Smooth muscle cell of the coronary artery (primary cell): ENCODE results near the gene RYR1. TPM values are rescaled to one million over a fixed set of nuclear protein-coding genes. Genes with fewer than 3 reads are reported as not detected.

Source experiments
- total RNA-seq: library from RNA; depleted of rRNA; stranded (reverse); fragments of >200 nt; gene quantifications from 2 replicates; pipeline ENCODE4 v1.2.3, GENCODE V29; 2014; ENCODE audit warnings: low replicate concordance

Gene RYR1
- under 0.01 and 0.12 TPM in 2 replicates for total RNA-seq

DNA sequence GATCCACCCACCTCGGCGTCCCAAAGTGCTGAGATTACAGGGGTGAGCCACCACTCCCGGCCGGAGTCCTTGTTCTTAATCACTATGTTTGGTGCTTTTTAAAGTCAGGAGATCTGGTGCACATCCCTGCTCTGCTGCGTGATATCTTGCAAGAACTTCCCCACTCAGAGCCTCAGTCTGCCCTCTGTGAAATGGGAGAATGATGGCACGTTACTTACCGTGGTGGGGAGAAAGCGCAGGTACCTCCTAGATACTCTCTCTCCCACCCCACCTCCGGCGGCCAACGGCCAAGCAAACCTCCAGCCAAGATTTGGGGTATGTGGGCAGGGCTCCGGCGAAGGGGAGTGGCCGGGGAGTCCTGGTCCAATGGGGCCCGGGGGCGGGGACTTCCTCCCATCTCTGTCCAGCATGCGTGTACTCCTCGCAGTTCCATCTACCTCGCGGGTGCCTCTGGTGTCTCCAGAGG lies at the start of gene RYR1:
Gene RYR1, plus strand, starts transcription at position 424 of the 466 bp plus-strand sequence. CDS start 139 bp downstream, outside the sequence.

DNA sequence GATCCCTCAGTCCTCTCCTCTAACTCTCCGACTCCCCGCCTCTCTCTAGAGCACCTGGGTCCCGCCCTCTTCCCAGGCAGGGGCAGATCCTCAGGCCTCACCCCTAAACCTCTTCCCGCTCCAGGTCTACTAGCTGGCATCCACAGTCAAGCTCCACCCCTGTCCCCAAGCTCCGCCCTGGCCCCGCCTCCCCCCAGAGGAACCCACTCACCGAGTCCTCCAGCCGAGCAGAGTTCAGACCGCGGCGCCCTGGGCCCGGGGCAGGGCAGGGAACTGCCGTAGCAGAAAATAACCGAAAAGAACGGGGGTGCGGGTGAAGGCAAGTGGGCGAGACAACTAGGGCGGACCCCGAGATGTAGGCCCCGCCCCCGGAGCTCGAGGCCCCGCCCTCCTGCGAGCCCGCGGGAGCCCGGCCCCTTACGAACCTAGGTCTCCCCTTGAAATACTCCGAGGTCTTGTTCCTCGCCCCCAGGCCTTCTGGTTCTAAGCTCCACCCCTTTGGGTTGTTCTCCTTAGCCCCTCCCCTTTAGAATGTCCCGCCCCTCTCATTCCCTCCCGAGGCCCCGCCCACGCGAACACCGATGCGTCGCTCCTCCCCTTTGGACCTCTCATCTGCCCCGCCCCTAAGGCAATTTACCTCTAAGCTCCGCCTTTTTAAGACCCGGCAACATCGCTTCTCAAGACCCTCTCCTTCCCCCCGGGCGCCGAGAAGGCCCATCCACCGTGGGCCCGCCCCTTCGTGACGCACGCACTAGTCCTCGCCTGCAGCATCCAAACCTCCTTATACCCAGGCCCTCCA lies 45.7 kb upstream of the RYR1 start, which contains the start of gene GGN:
Gene GGN, minus strand, starts transcription at position 485 of the 799 bp plus-strand sequence. CDS start 773 bp downstream, outside the sequence.

DNA sequence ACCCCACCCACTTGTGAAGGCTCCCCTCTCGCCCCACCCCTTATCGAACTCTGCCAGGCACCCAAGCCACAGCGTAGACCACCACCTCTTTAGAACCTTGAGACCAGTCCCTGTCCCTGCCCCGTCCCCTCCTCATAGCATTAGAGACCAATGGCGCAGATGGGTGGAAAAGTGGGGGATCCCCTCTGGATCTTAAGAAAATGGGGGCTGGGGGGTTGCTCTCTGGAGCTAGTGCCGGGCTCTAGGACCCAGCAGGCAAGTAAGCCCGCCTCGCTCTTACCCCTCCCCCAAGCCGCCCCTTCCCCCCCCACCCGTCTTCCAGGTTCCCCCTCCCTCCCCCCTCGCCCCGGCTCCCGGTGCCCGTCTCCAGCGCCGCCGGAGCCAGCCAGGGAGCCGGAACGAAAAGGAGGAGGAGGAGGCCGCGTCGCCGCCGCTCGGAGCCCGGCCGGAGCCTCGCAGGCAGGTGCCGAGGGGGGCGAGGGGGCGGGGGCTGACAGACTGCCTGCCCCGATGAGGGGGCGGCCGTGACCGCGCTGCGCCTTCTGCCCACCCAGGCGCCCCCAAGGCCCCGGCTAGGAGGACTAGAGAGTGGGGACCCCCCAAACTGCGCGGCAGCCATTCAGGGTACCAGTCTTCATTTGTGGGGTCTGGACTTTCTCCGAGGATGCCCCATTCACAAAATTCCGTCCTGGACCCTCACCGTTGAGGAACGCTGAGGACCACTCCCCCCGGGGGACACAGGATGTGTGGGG lies 45.0 kb upstream of the RYR1 start, which contains the start of gene SPRED3:
Gene SPRED3, plus strand, starts transcription at position 349 of the 752 bp plus-strand sequence. CDS start 1,606 bp downstream, outside the sequence.

GRCh38 chr19:38402967-38403674 lies 30.4 kb upstream of the RYR1 start, which contains the start of gene FAM98C:
Gene FAM98C, plus strand, starts transcription at chr19:38403093. Its CDS starts 61 bp downstream, at chr19:38403154.

DNA sequence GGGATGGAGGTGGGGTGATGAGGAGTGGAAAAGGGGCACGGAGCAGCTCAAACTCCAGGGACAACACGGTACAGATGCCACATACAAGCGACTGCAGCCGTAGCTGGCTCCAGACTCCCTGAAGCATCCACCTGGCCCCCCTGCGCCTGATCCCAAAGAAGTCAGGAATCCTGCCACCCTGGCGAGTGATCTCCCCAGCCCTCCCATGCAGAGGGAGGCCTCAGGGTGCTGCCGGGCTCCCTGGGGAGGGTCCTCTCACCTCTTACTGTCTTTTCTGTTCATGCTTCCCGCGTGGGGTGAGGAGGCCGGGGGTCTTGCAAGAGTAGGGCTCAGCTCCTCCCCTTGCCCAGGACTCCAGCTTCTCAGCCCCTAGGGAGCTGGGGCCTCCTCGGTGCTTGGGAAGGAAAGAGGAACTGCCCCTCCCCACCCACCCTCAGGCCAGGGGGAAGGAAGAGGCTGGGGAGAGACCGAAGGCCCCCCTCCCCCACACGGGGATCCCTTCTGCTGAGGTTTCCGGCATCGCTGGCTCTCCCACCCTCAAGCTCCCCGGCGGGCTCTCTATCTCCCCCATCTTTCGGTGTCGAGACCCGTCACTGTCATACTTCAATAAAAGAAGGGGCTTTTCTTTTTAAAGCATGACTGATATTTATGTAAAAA lies 7.6 kb upstream of the RYR1 start, which contains the start of gene RASGRP4:
Gene RASGRP4, minus strand, starts transcription at position 410 of the 657 bp plus-strand sequence. Its CDS starts 128 bp downstream, at position 282.

GRCh38 chr19:38617764-38618589 lies 184.5 kb downstream of the RYR1 start, which contains the start of gene MAP4K1:
Gene MAP4K1, minus strand, starts transcription at chr19:38617953. Its CDS starts 58 bp downstream, at chr19:38617895.

DNA sequence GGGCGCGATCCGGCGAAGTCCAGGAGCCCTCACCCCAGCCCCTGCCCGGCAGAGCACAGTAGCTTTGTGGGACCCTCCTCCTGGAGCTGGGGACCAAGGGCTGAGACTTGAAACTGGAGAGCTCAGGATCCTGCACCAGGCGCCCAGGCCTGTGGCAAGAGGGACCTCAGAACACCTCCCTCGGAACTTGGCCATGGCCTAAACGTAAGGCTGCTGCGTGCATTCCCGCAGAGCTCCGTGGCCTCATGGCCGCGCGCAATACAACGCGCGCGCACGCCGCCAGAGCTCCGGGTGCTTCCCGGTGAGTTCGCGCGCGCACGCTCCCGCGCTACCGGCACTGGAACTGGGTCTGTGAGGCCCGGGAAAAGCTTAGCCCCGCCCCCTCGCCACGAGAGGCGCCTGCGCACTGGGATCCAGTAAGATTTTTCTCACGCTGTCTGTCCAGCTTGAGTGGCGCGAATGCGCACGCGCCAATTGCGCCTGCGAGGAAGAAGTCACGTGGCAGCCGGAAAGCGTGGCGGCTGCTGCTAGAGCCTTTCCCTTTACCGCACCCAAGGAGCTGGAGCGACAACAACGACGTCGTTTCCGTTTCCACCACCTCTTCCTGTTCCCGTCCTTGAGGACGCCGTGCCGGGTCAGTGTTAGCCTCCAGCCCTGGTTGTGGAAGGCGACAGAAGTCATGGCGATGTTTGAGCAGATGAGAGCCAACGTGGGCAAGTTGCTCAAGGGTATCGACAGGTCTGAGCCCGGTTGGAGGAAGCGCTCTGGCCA lies 185.3 kb downstream of the RYR1 start, which contains the start of gene EIF3K:
Gene EIF3K, plus strand, starts transcription at position 599 of the 771 bp plus-strand sequence. Its CDS starts 81 bp downstream, at position 680.

Other genes starting within 250 kb of the RYR1 start
- 1.1 TPM in 1 of 2 replicates, not detected in the other for gene DPF1, start 209.5 kb upstream of the RYR1 start, total RNA-seq
- 33.1 TPM in 1 of 2 replicates, not detected in the other for gene PPP1R14A, start 177.3 kb upstream of the RYR1 start, total RNA-seq
- gene SPINT2, start 169.1 kb upstream of the RYR1 start, total RNA-seq: 0.70 and 21.2 TPM in 2 replicates
- 0.30 and 0.47 TPM in 2 replicates for gene C19orf33, start 129.4 kb upstream of the RYR1 start, total RNA-seq
- gene YIF1B, start 117.7 kb upstream of the RYR1 start, total RNA-seq: 27.7 and 121 TPM in 2 replicates
- gene KCNK6, start 113.8 kb upstream of the RYR1 start, total RNA-seq: 3.2 and 22.1 TPM in 2 replicates
- gene CATSPERG, start 97.9 kb upstream of the RYR1 start, total RNA-seq: 0.45 and 2.8 TPM in 2 replicates
- gene PSMD8, start 59.1 kb upstream of the RYR1 start, total RNA-seq: 151 and 355 TPM in 2 replicates
- under 0.01 and 0.15 TPM in 2 replicates for gene GGN, start 45.7 kb upstream of the RYR1 start, total RNA-seq
- 1.4 and 3.6 TPM in 2 replicates for gene SPRED3, start 45.0 kb upstream of the RYR1 start, total RNA-seq
- gene FAM98C, start 30.6 kb upstream of the RYR1 start, total RNA-seq: 5.6 and 7.5 TPM in 2 replicates
- not detected in 2 replicates for gene RASGRP4, start 7.5 kb upstream of the RYR1 start, total RNA-seq
- gene MAP4K1, start 184.3 kb downstream of the RYR1 start, total RNA-seq: 0.08 TPM in 1 of 2 replicates, not detected in the other
- gene EIF3K, start 185.5 kb downstream of the RYR1 start, total RNA-seq: 371 and 380 TPM in 2 replicates
- 123 and 323 TPM in 2 replicates for gene ACTN4, start 214.0 kb downstream of the RYR1 start, total RNA-seq